Measurements from ENCODE around the gene EIF4G3. TPM values are rescaled to one million over a fixed set of nuclear protein-coding genes. Genes with fewer than 3 reads are reported as not detected.

The EIF4G3 gene
- total and polyA plus RNA-seq, 2 of the 8 experiments (the other 6 are each of a cell fraction or from before 2014, with no cell fraction given) = 47.5 to 66.6 TPM

GRCh38 chr1:20790785-20791184, 385.9 kb downstream of the EIF4G3 start:
- H3K36me3 ChIP-seq (ENCODE audit: control insufficient read depth in 2 of 4, insufficient read depth in 4 of 4, low read length in 3 of 4) = no peaks in the 10 kb centered on the region
- H4K20me1 ChIP-seq (replicated peaks in 1 of 2; ENCODE audit: control insufficient read depth in 1 of 2, insufficient read depth in 2 of 2, low read length in 2 of 2) = peaks cover 0 to 3% of the 10 kb centered on the region in 2 experiments
- TF ChIP-seq TCF12 (IDR thresholded peaks at IDR 0.05; ENCODE audit: low read depth, low read length) = no peak
- no peak for TF ChIP-seq TAF7 (optimal IDR thresholded peaks at IDR 0.05; ENCODE audit: borderline replicate concordance, low read depth, low read length)
- no peak for TF ChIP-seq CTCF (IDR thresholded peaks at IDR 0.05; ENCODE audit: control extremely low read depth in 1 of 3, insufficient read depth in 1 of 3, low read depth in 1 of 3, low read length in 3 of 3)
- no peak for TF ChIP-seq GTF2F1 (IDR thresholded peaks at IDR 0.05; ENCODE audit: borderline replicate concordance, low read depth, low read length)
- TF ChIP-seq KDM1A (IDR thresholded peaks at IDR 0.05; ENCODE audit: borderline replicate concordance, low read length) = no peak
- TF ChIP-seq PHF8 (conservative IDR thresholded peaks at IDR 0.05; ENCODE audit: low read depth, low read length) = no peak
- peaks cover 0 to 6% (median 6%) of the 10 kb centered on the region in 4 experiments; a peak in 3 of 7 replicates for H3K4me1 ChIP-seq (replicated peaks in 1 of 4; ENCODE audit: control insufficient read depth in 3 of 4, insufficient read depth in 4 of 4, low read length in 3 of 4)
- H3K79me2 ChIP-seq (ENCODE audit: control insufficient read depth in 1 of 2, insufficient read depth in 2 of 2, low read length in 2 of 2) = peaks cover 0 to 4% of the 10 kb centered on the region in 2 experiments; a peak in 2 of 4 replicates
- no peak overlapping the region for H3K14ac ChIP-seq (ENCODE audit: insufficient read length)
- H3K4me2 ChIP-seq (ENCODE audit: insufficient read depth in 1 of 2, low read depth in 2 of 2, low read length in 2 of 2) = no peak overlapping the region
- no peak overlapping the region for H3K9ac ChIP-seq (replicated peaks in 1 of 4; ENCODE audit: extremely low read depth in 1 of 4, low read depth in 3 of 4, low read length in 3 of 4)
- no peak overlapping the region for H3K4ac ChIP-seq (replicated peaks; ENCODE audit: insufficient read length, low read depth, low read length)
- no peak overlapping the region for H4K8ac ChIP-seq (ENCODE audit: extremely low read depth, insufficient read depth, low read length)
- no peaks in the 10 kb centered on the region for H3K9me3 ChIP-seq (ENCODE audit: insufficient read depth in 2 of 2, low read depth in 1 of 2, low read length in 1 of 2)
- no peak overlapping the region for H2BK120ac ChIP-seq (replicated peaks; ENCODE audit: low read depth, low read length)
- no peak overlapping the region for H3K23ac ChIP-seq (ENCODE audit: insufficient read length)
- DNase-seq (ENCODE audit: low read depth in 1 of 2, low spot score in 2 of 2) (no peak), FAIRE-seq (no peak)
- no peak overlapping the region for H3K18ac ChIP-seq (ENCODE audit: extremely low read depth, low read length)
- no peak overlapping the region for H2BK12ac ChIP-seq (ENCODE audit: low read depth, low read length)
- WGBS, 2 experiments (ENCODE audit: extremely low coverage in 1 of 2, insufficient coverage in 1 of 2, insufficient read length in 1 of 2, insufficient replicate concordance in 2 of 2, low coverage in 1 of 2, low lambda C conversion rate in 2 of 2, missing lambda C conversion rate in 1 of 2) = 88% methylated on average over 3 of the region's 3 CpGs; no CpG with 5 or more reads in 1 of the 2 experiments
- CTCF ChIA-PET (ENCODE audit: partially characterized antibody) = interaction anchor here (1.6 kb wide), 1 partner anchor 388 kb away, joined by 4 read pairs; no protein-coding TSS in a partner anchor
- H3K27ac ChIP-seq (ENCODE audit: low read depth, low read length) = no peak overlapping the region
- H2AFZ ChIP-seq (ENCODE audit: low read length) = no peak overlapping the region
- H3K56ac ChIP-seq (replicated peaks; ENCODE audit: insufficient read length, low read depth, low read length) = no peak overlapping the region
- peaks cover 5% of the 10 kb centered on the region; the same call in 1 of the 2 replicates for H3K23me2 ChIP-seq (ENCODE audit: low read depth, low read length)
- H2AK5ac ChIP-seq (ENCODE audit: low read depth, low read length) = no peak overlapping the region
- no peak overlapping the region for H4K91ac ChIP-seq (replicated peaks; ENCODE audit: insufficient read length, low read length)
- H2BK15ac ChIP-seq (ENCODE audit: low read length) = no peak overlapping the region
- H4K5ac ChIP-seq (ENCODE audit: insufficient read length, low read depth, low read length) = no peak overlapping the region
- no peaks in the 10 kb centered on the region for H3K79me1 ChIP-seq (ENCODE audit: low read depth, low read length)
- no peak overlapping the region for H2BK5ac ChIP-seq (ENCODE audit: low read depth, low read length)
- POLR2A ChIA-PET (ENCODE audit: partially characterized antibody) = no interaction called here
- H2BK20ac ChIP-seq (ENCODE audit: low read length) = no peak overlapping the region
- no peaks in the 10 kb centered on the region for H3K27me3 ChIP-seq (replicated peaks in 1 of 4; ENCODE audit: control insufficient read depth in 3 of 4, extremely low read depth in 1 of 4, insufficient read depth in 3 of 4, low read length in 3 of 4)
- no peak overlapping the region for H3K4me3 ChIP-seq (ENCODE audit: extremely low read depth in 1 of 4, insufficient read depth in 2 of 4, low read depth in 3 of 4, low read length in 4 of 4)
